Central memory CD4-positive, alpha-beta T cell (primary cell): ENCODE results near the gene HS6ST2.

Experiments
- DNase-seq: peaks from one replicate; pipeline ENCODE4 v3.0.0; 2022

The HS6ST2 gene

DNA sequence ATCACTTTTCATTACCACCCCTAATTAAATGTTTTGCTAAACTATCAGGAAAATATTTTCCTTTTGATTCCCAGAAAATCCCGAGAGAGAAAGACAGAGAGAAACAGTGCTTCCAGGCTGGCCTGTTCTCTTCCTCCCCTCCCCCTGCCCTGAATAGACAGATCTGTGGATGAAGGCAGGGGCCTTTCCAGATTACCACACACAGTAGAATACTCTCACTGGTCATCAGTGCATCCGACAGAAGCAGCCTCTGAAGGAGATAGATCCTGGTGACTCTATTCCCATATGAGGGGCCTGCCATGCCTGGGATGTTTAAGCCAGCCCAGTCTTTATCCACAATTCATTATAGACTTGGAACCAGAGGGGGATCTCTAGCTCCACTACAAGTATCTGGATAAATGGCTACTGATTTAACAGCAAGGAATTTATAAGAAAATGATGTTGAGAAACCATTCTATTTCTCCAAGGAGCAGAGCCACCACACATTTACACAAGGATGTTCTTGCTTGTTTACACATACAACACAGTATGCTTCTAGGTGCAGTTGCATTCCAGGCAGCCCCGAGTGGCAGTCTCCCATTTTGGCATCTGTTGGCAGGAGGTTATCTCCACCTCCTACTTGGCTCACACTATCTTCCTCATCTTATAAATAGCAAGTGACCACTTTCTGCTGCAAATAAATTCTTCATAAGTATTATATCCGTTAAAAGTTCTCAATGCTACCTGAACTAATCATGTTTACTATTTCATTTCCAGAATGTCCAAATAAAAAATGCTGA lies 115.8 kb downstream of the HS6ST2 start:
- DNase-seq: no peak

DNA sequence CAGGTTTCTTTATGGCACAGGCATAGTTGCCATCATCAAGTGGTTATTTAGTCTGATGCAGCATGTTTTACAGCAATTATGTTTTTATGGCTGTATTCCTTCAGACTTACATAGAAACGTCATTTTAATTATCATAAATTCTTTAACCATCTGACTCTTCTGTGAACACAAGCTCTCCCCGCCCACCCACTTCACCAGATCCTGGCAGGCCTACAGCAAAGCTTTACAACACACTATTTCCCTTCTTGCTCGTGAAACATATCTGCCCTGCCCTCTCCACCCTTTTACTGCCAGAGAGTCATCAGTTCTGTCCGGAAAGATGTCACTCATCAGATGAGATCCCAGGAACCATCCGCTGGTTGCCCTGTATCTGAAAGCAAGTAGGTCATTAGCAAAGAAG lies 120.5 kb downstream of the HS6ST2 start:
- no peak for DNase-seq

DNA sequence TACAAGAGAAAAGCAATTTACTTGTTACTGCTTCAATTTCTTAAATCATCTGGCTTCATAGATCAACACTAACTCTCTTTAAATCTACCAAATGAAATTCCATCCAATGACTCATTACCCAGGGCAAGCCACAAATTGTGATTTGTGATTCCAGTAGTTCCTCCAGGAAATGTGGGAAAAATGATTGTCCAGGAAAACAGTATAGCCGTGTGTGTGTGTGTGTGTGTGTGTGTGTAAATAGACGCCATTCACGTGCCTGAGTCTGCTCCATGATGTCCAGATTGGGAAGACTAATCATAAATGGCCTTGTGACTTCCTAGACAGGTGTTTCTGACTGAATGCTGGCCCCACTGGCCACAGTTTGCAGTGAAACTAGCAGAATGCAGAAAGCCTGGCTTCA lies 121.3 kb downstream of the HS6ST2 start:
- DNase-seq: no peak

DNA sequence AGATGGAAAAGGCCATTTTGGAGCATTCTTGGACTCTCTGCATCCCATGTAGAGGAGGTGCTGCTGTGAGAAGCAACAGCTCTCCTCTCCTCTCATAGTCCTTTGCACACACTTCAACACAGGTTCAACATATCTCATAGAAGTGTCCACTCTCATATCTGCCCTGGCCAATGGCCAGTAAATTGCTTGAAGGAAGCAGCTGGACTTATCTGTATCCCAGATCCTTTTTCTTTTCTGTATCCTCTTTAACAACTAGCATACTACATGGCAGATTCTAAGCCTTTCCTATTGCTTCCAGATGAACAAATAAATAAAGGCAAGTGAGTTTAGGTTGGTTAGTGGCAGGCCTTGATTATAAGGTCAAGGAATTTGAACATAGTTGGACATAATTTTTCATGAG lies 122.0 kb downstream of the HS6ST2 start:
- no peak for DNase-seq

DNA sequence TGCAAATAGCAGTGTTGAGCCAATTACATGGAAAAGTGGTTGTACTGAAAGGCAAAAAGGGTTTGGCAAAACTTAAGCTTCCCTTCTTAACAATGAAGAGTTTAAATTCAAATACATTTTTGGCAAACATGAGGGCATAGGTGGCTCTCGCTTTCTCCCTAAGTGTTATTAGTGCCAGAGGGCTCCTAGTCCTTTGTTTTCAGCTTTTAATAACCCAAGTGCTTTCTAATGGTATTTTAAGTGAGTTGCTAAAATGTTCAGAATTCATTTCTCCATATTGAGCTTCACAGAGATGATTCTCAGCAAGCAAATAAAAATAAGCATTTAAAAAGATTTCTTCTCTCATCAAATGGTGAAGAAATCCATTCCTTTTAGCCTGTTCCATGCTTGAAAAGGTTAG lies 123.7 kb downstream of the HS6ST2 start:
- no peak for DNase-seq

DNA sequence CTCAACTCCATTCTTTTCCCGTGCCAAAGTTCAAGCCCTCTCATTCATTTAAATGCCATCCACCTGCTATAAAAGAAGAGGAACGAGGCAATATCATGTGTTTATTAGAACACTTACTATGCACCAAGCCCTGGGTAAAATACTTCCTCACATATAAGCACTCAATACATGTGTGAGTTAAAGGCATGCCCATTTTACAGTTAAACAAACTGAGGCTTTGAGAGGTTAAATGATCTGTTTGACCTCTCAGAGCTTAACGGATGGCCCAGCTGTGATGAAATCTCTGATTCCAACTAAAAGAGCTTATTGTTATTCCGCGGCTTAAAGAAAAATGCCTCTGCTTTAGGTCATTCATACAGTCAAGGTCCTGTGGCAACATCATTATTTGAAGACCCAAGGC lies 124.3 kb downstream of the HS6ST2 start:
- DNase-seq: no peak

DNA sequence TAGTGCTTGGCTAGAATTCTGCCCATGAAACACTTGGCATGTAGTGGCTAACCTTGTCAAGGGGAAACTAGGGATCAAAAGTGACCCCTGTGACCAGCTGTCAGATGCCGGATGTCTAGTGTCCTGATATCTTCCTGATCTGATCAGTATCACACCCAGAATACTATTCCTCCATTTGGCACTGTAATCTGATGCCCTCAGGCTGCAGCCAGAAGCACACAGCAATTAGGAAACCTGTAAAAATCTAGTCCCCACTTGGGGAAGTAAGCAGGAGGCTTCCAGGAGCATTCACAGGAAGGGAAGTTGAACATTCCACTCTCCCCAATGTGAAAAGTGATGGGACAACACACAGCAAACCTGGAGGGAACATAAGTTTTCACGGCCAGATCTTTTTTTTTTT lies 125.1 kb downstream of the HS6ST2 start:
- no peak for DNase-seq

DNA sequence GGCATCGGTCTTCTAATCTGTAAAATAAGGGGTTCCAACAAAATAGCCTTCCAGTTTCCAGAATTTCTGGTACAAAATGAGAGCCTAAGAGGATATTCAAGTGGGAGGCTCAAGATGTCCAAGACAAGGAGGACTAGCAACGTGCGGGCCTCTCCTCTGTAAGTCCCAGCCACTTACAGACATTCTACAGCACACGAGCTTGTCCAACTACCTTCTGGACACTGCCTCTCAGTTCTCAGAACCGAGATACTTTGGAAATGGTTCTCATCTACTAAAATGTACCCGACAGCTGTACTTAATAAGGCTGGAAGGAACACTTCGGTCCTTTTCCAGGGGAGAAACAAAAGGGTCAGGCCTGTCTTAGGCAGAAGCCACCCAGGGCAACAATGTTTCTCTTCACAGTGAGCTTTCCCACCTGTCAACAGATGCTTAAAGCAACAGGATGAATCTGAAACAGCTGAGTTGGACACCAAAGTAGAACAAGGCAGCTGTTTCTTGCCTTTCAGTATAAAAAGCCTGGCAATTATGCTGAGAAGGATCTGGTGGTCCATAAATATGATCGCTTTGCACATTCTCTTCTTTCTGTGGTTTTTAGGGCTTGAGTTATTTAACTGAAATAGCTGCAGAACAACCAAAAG lies 127.0 kb downstream of the HS6ST2 start:
- DNase-seq: no peak

DNA sequence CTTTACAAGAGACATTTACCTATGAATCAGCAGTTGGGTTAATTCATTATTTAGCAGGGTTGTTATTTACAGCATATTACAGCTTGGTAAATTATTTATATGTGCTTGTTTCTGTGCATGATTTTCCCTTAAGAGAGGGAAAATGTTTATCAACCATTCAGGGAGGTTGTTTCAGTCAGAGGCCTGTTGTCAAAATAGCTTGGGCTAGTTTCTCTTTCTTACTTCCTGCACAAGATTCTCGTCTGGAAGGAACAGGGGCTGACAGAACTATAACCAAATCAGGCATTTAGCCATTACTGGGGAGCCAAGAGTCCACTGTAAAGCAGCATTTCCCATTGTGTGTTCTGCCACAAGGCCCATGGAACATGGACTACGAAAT lies 135.8 kb downstream of the HS6ST2 start:
- DNase-seq: no peak

DNA sequence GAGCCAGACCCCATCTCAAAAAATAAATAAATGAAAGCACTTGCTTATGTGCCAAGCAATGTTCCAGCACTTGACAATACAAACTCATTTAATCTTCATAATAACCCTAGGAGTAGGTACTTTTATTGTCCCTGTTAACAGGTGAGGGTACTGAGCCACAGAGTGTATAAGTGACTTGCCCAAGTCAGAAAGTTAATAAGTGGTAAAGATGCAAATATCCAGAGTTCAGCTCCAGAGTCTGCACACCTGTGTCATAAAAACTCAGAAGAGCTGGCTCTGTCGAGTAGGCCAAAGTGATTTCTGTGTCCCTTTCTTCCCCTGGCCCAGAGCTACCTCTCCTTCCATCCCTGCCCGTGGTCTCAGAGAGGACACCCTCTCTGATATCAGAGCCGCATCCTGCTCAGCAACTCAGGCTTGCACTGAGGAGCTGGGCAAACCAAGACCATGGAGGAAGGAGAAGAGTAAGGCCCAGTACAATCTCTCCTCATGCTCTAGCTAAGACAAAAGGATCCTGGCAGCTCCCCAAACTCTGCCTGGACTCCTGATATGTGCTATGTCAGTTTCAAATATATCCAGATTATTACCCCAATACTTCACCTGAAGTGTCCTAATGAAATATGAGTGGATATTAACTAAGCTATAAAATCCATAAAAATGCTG lies 136.3 kb downstream of the HS6ST2 start:
- no peak for DNase-seq

DNA sequence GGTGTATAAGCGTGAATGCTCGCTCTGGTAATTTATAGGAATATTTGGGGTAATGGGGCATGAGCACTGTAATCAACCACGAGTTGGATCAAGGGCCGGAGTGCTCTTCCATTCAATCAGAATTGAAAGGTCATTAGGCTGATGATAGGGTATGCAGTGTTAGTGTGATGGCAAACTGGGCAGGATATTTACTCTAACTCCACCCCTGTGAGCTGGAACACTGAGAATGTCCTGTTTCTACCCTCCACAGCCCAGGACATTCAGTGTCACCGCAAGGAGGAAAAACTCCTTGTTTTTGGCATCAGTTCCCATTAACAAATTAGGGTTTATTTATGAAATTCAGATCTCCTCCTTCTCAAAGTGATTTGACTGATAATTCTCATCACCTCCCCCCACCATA lies 137.8 kb downstream of the HS6ST2 start:
- no peak for DNase-seq

DNA sequence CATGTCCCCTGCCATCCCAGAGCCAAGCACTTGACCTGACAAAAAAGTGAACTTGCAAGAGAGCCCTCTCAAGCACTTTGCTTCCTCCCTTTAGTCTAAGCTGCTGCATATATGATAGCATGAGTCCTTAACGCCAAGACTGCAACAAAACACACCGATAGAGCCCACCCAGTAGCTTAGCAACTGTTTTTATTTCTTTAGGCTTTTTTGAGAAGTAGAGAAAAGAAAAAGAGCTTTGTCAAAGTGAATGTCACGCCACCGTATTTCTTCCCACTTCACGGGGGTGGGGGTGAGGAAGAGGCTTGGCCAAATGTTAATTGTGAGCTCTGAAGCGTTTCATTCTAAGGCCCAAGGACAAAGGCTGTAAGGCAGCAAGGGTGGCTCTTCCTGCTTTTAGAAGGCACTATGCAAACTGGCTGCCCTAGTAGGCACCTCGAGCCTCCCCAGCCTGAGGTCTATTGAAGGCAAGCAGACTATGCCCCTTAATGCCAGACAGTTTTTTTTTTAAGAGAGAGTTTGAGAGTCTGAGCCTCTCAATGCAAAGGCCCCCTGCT lies 138.6 kb downstream of the HS6ST2 start:
- DNase-seq: no peak

DNA sequence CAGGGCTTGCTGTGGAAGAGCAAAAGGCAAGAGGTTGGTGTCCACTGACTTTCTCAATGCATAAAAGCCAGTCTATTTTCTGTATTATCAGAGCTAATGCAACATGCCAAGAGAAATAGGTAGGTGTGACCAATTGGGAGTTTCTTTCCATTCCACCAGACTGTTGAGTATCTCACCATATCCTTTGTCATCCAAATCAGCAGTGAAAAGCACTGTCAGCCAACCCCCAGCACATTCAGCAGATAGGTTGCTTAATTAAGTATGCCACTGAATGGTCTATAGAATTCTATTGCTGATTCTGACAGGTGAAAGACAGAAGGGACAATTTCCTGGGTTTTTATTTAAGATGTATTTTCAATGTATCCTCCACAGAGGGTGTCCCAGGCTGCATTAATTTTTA lies 139.8 kb downstream of the HS6ST2 start:
- DNase-seq: no peak

DNA sequence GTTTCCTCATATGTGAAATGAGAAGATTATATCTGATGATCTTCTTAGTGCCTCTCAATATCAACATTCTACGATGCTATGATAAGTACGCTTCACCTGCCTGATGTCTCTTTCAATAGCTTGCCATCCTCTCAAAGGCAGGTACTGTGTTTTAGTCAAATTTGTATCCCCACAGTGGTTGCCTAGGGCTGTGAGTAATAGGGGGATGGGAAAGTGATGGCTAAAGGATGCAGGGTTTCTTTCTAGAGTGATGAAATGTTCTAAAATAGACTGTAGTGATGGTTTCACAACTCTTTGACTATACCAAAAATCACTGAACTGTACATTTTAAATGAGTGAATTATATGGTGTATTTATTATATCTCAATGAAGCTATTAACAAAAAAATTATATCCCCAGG lies 142.8 kb downstream of the HS6ST2 start:
- DNase-seq: no peak

DNA sequence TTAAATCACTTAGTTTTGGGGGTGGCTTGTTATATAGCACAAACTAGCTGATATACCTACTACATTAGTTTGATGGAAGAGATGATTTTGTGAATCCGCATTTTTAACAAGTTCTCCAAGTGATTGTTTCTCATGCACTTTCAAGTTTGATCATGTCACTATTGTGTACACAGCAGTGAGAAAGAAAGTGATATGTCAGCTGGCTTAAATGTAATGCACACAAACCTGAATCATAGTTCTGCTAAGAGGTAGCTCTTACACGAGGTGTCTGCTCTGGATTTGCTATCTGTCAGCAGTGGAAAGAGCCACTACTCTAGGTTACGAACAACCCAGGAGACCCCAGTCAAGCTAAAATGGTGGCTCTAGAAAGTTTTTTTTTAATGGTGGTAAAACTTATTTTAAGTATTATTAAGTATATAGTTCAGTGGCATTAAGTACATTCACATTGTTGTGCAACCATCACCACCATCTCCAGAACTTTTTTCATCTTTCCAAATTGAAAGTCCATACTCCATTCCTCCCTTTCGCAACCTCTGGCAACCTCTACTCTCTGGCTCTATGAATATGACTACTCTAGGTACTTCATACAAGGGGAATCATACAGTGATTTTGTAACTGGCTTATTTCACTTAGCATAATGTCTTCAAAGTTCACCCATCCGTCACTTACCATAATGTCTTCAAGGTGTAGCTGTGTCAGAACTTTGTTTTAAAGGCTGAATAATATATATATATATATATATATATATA lies 147.3 kb downstream of the HS6ST2 start:
- no peak for DNase-seq

DNA sequence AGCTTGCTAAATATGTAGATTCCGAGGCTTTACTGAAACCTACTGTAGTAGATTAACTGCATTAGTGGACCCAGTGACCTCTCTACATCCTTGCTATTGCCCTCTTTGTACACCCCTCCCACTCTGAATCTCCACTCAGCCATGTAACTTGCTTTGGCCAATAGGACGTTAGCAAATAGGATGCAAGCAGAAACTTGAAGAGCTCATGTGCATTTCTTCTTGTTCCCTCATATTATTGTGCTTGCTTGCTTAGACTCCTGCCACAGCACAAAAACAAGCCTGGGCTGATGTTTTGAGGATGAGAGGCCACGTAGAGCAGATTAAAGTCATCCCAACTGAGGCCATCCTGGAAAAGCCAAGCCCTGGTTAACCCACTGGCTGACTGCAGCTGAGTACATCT lies 147.9 kb downstream of the HS6ST2 start:
- DNase-seq: no peak

DNA sequence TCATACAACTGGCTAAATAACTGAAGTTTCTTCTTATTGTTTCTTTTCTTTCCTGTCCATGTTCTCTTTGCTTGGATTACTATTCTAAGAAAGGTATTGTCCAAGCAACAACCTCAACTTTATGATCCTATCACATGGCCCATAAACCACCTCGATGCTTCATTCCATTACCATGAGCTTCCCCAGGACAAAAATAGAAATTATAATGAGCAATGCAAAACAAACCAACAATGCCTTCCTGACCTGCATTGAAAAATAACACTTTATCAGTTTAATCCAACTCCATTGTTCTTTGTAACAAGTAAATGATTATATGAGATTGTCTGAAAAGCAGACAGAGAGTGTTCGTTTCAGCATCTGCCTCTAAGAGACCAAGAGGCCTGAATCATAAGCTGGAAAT lies 148.8 kb downstream of the HS6ST2 start:
- DNase-seq: no peak

DNA sequence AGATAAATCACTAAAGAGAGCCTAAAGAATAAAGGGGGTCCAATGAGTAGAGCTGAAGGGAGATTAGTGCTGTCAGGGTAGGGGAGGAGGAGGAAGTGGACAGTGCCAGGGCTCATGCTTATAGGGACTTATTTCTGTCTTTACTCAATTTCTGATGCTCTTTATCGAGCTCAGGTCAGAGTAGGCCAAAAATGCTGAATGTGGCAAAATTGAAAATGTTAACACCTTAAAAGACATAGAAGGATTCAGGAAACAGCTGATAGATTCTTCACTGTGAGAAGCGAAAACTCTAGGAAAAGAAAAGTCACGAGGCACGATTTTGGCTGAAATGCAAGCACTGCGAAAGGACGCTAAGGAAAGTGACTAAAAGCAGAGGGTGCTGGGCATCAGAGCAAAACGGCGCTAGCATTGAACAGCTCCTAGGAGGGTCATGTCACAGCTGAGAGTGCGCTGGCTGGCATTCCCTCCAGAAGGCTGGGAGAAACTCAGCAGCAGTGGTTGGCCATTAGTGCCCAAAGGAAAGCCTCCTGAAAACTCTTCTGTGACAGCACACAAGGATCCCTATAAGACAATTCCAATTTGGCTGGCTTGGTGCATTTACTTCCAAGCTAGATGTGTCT lies 150.9 kb downstream of the HS6ST2 start:
- no peak for DNase-seq

DNA sequence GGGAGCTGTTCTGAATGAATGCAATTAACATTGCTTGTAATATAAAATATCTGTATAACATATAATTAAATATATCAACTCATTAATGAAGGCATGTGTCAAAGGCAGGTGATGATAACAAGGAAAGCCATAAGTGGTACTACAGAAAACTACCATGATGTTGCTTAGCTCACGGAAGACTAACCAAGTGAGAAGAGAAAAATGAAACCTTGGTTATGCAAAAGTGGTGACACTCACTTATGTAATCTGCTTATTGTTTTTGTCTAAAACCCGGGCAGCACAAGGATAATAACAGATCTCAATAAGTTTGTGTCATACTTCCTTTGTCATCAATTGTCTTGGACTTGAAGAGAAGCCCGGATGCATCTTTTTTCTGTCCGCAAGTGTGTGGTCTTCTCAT lies 156.4 kb downstream of the HS6ST2 start:
- no peak for DNase-seq

DNA sequence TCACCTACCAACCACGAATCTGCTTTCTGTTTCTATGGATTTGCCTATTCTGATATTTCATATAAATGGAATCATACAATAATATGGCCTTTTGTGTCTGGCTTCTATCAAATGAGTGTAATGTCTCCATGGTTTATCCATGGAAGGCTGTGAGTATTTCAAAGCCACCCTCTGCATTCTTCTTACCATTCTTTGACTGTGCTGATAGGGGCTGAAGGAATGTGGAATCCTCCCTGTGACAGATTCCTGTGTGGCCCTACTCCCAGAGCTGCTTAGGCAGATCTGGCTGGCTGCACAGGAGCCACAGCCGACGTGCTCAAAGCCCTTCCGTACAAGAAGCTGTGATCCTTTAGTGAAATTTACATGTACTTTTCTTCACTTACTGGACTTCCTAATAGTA lies 163.2 kb downstream of the HS6ST2 start:
- DNase-seq: no peak

DNA sequence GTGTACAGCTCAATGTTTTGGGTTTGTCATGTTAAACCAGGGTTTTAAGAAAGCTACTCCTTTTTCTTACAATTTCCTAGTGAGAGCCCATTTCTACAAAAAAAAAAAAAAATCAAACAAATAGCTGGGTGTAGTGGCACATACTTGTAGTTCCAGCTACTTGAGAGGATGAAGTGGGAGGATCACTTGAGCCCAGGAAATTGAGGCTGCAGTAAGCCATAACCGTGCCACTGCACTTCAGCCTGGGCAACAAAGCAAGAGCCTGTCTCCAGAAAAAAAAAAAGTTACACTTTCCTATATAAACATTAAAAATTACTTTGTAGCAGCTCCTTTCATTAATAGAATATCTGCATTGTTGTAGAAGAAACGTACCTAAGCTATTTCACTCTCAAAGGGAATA lies 166.7 kb downstream of the HS6ST2 start:
- no peak for DNase-seq

DNA sequence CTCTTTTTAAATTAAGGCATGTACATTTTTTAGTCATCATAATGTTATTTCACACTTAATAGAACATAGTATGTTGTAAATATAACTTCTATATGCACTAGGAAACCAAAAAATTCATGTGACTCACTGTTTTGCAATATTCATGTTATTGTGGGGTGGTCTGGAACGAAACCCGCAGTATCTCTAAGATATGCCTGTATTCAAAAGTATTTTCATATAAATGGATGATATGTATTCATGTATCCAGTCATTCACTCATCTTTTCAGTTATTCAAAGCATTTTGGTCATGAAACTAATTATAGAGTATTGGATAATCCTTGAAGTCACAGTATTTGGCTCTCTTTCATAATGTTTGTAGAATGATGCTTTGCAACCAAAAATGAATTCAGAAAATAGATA lies 168.1 kb downstream of the HS6ST2 start:
- DNase-seq: no peak

DNA sequence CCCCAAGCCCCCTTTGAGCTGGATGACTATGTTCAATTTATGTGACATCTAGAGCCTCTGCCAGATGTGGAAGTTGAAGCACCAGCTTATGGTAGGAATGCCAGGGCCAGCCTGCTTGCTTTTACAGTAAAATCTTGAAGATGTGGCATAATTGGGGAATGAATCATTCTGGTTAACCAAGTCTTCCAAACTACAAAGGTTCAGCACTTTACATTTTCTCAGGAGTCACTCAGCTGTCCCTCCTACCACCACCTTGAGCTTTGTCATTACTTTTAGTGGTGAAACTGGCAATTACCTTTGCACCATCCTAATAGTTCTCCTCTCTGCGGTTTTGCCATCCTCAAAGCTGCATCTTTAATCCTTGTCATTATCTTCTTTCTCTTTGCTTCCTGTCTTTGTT lies 172.2 kb downstream of the HS6ST2 start:
- no peak for DNase-seq
